NCI-H2196 treated with DMSO at 0.1 percent for 48 hours (cell line): ENCODE measurements around the gene GPHN.

Source experiments
- DNase-seq: peaks from one replicate; lab custom pipeline; 2025; ENCODE audit not compliant: unreplicated experiment; lab: John Stamatoyannopoulos, UW

Gene GPHN

DNA sequence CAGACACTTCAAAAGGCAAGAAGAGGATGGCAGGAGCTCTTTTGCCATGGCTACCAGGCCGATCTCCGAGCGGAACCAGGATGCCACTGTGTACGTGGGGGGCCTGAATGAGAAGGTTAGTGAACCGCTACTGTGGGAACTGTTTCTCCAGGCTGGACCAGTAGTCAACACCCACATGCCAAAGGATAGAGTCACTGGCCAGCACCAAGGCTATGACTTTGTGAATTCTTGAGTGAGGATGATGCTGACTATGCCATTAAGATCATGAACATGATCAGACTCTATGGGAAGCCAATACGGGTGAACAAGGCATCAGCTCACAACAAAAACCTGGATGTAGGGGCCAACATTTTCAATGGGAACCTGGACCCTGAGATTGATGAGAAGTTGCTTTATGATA is 691.1 kb downstream of the GPHN start:
- DNase-seq = no peak

DNA sequence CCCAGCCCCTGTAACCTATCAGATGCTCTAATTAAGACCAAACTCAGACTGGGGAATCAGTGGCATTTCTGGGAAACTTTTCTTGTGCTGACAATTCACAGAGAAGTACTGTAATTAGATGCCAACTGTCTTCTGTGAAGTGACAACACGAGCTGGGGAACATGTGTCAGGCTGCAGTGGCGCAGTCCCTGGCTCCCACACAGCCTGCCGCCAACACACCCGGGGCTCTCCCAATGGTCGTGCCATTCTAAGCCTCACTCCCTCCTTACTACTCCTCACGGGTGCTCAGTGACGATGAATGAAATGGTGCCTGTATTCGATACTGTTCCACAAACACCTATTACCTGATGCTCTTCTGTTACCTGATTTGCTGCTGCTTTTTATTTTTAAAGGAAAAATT is 699.9 kb downstream of the GPHN start:
- DNase-seq = no peak

DNA sequence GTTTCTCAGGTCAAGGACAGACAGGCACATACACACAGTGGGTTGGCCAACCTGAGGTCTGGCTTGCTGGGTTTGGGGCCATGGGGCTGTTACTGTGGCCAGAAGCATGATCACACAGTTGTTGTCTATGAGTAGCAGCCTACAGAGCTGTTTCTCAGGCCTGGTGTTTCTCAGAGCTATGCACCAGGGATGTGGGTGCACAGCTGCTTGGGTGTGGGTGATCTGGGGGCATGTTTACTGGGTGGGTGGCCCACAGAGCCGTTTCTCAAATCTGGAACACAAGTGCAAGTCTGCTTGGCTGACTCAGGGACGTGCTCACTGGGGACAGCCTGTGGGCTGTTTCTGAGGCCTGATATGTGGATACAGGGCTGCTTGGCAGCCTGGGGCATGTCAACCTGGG is 710.2 kb downstream of the GPHN start:
- DNase-seq = no peak

DNA sequence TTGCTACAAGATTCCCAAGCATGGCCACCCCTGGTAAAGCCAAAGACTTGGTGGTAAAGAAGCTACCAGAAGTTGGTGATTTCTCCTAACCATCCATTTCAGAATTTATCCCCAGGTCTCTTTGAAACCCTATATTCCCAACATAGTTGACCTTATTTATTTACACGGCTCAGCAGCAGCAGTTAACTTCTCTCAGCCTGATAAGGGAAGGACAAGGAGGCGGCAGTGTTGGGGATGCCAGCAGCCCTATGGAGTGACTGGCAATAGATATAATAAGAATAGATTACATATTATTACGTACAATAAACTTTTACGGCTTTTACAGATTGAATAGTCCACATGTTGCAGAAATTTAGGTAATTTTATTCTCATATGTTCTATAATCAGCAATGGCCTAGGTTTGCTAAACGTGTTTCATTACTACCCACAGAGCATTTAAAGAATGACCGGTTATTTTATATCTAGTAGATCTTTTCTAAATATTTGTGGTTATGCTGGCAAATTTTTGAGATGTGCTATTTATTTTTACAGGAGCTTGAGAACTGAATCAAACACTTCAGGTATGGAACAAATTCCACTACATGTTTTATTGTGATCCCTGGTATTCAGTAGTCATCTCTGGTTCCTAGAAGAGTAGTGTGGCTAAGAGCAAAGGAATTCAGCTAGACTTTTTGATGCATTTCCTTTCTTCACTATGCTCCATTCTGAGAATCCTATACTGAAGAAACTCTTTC is 713.5 kb downstream of the GPHN start:
- DNase-seq = no peak

DNA sequence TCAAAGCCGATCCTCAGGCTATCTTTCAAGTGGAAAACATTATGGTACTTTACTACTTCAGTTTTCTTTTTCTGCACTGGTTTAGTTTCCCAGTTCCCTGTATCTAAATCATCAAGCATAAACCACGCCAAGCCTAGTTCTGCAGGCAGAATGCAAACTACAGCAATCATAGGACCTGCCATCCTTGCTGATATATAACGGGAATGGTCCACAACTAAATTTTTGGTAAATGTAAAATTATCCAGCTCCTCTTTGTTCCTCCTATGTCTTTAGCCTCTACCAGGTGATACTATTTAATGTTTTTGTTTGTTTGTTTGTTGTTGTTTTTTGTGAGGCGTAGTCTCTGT is 714.0 kb downstream of the GPHN start:
- no peak for DNase-seq

DNA sequence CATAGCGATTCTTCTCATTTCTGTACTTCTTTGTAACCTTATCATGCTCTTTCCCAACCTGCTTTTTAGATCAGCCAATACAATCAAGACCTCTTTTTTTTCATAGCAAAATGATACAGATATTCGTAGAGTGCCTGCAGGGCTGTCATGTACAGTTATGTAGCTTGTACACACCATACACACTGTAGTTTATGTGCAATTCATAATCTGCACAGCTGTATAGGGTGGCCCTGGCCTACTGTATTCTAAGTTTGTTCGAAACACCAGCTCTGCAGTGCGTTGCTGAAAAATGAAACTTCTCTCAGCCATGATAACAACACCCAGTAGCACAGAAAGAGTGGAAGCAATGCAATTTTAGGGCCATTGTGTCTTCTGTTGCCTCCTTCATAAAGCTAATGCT is 717.6 kb downstream of the GPHN start:
- DNase-seq = no peak

DNA sequence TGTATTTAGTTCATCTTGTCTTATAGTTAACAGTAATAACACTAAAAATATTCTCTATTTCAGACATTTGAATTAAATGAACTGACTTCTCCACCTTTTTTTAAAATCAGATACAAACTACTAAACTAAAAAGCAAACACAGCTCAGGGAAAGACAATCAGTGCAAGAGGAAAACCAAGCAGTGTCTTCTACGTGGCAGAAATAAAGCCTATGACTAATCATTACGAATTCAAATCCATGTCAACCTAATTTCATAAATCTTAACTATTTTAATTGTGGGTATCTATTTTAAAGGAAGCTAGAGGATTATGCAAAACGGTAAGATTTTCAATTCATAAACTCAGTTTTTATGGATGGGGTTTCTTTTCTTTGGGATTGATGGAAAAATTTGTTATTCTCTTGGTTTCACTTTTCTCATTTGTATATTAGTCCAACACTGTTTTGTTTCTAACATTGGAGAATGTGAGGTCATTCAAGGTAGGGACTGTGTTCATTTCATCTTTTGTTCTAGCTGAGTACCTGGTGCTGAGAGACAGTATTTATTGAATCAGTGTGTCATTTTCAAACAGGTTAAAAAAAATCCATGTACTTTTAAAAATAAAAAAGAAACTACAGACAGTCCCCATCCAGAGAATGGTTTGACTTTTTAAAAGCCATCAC is 720.5 kb downstream of the GPHN start:
- DNase-seq = no peak
